Measurements from ENCODE around the gene RPS6KA2.
A peak's percentile ranks its signal among the peaks of the same experiment; 100 is the strongest.
"Not testable (repeated sequence)": the region's sequence is repeated elsewhere in the genome, so short reads cannot be mapped to it uniquely, and the experiment has no call there.

Gene RPS6KA2

GRCh38 chr6:166529586-166529985 lies 97.5 kb downstream of the RPS6KA2 start:
- no peak for DNase-seq (ENCODE audit: low read depth)

DNA sequence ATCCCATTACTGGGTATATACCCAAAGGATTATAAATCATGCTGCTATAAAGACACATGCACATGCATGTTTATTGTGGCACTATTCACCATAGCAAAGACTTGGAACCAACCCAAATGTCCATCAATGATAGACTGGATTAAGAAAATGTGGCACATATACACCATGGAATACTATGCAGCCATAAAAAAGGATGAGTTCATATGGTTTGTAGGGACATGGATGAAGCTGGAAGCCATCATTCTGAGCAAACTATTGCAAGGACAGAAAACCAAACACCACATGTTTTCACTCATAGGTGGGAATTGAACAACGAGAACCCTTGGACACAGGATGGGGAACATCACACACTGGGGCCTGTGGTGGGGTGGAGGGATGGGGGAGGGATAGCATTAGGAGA lies 98.0 kb downstream of the RPS6KA2 start:
- DNase-seq (ENCODE audit: low read depth), result not testable (repeated sequence)

GRCh38 chr6:166527849-166528248 lies 99.2 kb downstream of the RPS6KA2 start:
- DNase-seq (ENCODE audit: low read depth), result no peak

- DNase-seq (ENCODE audit: low read depth), result no peak
These were observed 100.1 kb downstream of the RPS6KA2 start for GRCh38 chr6:166526937-166527336.

DNA sequence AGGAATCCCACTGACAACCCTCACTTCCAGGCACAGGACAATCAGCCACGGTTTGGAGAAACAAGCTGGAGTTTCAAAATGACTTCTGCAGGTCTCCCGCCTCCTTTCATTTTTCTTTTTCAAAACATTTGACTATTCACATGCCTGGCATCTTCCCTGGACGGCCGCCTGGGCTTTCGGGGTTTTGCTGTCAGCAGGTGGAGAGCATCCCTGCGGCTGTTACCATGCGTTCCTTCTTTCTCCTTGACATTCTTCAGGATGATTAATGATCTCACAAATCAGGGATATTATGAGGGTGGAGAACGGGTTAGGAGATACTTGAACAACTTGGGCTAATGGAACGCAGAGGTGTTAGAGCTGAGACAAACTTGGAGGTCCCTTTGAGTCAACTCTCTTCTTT lies 101.5 kb downstream of the RPS6KA2 start:
- DNase-seq (ENCODE audit: low read depth), result no peak

GRCh38 chr6:166523782-166524559 lies 103.1 kb downstream of the RPS6KA2 start:
- DNase-seq (ENCODE audit: low read depth), result no peak

- no peak for DNase-seq (ENCODE audit: low read depth)
These were observed 105.9 kb downstream of the RPS6KA2 start for GRCh38 chr6:166520905-166521834.

GRCh38 chr6:166516251-166516884 lies 110.7 kb downstream of the RPS6KA2 start:
- DNase-seq (ENCODE audit: low read depth), result no peak

DNA sequence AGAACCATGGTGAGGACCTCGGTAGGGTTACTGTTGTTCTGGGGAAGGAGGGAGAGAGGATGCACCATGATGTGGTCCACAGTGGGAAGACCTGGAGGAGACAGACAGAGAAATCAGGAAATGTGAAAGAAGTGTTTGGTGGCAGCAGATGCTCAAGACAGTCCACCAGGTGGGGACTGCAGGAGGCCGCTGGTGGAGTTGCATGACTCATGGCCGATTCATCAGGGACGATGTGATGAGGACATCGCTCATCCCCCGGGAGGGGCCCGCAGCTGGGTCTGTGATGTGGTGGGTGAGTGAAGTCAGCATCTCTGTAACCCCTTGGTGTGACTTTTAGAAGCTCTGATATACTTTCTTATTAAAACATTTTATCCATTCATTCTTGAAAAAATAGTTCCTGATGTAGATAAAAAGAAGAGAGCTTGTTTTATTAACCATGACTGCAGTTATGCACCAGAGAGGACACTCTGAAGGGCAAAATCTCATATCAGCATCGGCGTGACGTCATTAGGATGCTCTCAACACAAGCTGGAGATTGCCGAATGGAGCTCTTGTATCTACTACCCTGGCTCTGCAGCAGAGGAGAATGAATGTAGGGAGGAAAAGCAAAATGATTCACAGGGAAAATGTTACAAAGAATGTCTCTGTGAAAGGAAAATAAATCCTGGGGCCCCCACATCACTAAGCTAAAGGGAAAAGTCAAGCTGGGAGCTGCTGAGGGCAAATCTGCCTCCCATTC lies 111.8 kb downstream of the RPS6KA2 start:
- peak; percentile 39 for DNase-seq (ENCODE audit: low read depth)

GRCh38 chr6:166514196-166514595 lies 112.9 kb downstream of the RPS6KA2 start:
- no peak for DNase-seq (ENCODE audit: low read depth)

DNA sequence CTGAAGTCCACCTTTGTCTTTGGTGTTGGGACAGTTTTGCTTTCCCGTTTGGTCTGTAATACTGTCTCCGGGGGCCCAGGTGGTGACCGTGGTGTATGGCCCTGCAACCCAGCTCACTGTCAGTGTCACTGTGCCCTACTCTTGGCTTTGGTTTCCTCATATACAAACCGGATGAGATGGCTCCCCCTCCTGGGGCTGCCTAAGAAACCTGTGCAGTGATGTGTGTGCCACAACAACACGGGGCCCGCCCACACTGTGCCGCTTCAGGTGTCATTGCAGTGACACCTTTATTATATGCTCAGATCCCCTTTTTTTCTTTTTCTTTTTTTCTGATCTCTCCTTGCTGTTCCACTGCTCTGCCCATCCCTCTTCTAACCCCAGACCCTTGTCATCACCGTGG lies 114.5 kb downstream of the RPS6KA2 start:
- peak; percentile 15 for DNase-seq (ENCODE audit: low read depth)

GRCh38 chr6:166511316-166511715 lies 115.7 kb downstream of the RPS6KA2 start:
- DNase-seq (ENCODE audit: low read depth), result no peak

DNA sequence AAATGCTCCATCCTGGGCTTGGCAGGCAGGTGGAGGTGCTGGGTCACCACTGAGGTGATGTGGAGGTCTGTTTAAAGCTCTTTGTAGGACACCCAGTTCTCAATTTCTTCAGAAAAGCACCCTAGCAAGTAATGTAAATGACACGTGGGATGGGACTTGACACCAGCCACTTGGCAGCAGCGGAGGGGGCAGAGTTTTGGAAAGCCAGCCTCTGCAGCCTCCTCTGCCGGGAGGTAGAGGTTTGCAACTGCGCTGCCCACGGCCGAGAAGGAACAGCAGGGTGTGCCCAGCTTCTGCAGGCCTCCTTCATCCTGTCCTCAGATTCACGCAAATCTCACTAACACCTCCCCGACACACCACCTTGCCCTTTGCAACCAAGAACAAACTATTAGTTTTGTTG lies 117.9 kb downstream of the RPS6KA2 start:
- DNase-seq (ENCODE audit: low read depth), result no peak

DNA sequence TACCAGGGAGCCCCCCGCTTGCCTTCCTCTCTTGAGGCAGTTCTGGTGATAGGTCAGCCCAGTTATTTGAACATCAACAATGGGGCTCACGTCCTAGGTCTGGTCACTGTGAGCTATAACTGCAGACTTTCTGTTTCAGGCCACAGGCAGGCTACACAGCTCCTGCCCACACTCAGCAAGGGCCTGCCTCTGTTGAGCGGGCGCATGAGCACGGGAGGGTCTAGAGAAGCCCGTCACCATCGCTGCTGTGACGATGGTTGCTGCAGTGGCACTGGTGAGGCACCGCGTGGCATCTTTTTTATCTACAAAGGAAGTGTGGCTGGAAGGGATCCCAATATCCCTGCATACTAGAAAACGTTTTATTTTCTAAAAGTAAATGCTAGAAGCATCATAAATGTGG lies 118.3 kb downstream of the RPS6KA2 start:
- no peak for DNase-seq (ENCODE audit: low read depth)

- DNase-seq (ENCODE audit: low read depth), result no peak
These were observed 119.1 kb downstream of the RPS6KA2 start for GRCh38 chr6:166507809-166508564.

DNA sequence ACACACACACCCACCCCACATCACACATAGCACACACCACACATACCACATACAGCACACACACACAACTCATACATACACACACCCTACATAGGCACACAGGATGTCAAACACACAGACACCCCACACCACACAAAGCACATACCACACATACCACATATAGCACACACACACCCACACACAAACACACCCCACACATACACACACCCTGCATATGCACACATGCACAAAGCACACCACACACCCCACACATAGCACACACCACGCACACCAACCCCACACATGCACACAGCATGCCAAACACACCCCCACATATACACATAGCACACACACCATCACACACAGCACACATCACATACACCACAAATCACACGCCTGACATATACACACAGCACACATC lies 119.7 kb downstream of the RPS6KA2 start:
- DNase-seq (ENCODE audit: low read depth), result no peak

- DNase-seq (ENCODE audit: low read depth), result no peak
These were observed 121.7 kb downstream of the RPS6KA2 start for GRCh38 chr6:166505133-166505905.

DNA sequence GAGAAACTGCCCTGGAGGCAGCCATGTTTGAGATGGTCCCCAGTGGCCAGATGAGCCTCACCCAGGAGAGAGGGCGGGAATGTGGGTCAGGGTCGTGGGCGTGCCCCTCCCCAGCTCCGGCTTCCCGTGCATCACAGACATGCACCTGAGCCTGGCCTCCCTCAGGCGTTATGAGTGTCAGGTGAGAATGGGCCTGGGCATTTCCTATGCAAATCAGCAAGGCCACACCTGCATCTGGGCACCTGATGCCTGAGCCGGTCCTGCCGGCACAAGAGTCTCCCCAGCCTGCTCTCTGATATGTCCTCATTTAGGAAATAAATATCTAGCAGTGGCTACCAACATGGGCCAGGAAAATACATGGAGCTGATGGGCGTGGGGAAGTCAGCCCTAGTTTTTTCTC lies 123.0 kb downstream of the RPS6KA2 start:
- no peak for DNase-seq (ENCODE audit: low read depth)

- no peak for DNase-seq (ENCODE audit: low read depth)
These were observed 123.8 kb downstream of the RPS6KA2 start for GRCh38 chr6:166503167-166503744.

DNA sequence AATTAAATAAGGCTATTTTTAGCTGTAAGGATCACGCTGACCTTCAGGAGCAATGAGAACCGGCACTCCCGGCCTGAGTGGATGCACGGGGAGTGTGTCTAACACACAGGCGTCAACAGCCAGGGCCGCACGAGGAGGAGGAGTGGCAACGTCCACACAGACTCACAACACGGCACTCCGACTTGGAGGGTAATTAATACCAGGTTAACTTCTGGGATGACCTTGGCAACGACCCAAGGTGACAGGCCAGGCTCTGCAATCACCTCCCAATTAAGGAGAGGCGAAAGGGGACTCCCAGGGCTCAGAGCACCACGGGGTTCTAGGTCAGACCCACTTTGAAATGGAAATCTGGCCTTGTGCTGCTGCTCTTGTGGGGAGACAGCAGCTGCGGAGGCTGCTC lies 124.6 kb downstream of the RPS6KA2 start:
- DNase-seq (ENCODE audit: low read depth), result no peak
